EL (cell line): Measurements from ENCODE around the gene EIF6.
A peak's percentile ranks its signal among the peaks of the same experiment; 100 is the strongest.

ENCODE experiments used
- DNase-seq: peaks from one replicate; pipeline ENCODE4 v3.0.0-alpha.2; 2016

EIF6 gene

GRCh38 chr20:35312318-35312717 is 27.7 kb upstream of the EIF6 start:
- peak; percentile 96 for DNase-seq

- DNase-seq, result no peak
Observed at GRCh38 chr20:35311822-35312221, 27.2 kb upstream of the EIF6 start.

GRCh38 chr20:35311409-35311808 is 26.8 kb upstream of the EIF6 start:
- DNase-seq, result peak; percentile 67

GRCh38 chr20:35307666-35308653 is 23.4 kb upstream of the EIF6 start:
- peak; percentile 96 for DNase-seq

GRCh38 chr20:35306931-35307517 is 22.5 kb upstream of the EIF6 start:
- DNase-seq, result peak; percentile 91

GRCh38 chr20:35305682-35306556 is 21.3 kb upstream of the EIF6 start:
- peak; percentile 100 for DNase-seq

GRCh38 chr20:35304956-35305355 is 20.4 kb upstream of the EIF6 start:
- no peak for DNase-seq

GRCh38 chr20:35303735-35304491 is 19.3 kb upstream of the EIF6 start:
- DNase-seq, result peak; percentile 92

GRCh38 chr20:35303382-35303734 is 18.8 kb upstream of the EIF6 start:
- no peak for DNase-seq

- DNase-seq, result peak; percentile 65
Observed at GRCh38 chr20:35302421-35303335, 18.1 kb upstream of the EIF6 start.

GRCh38 chr20:35301426-35301825 is 16.9 kb upstream of the EIF6 start:
- no peak for DNase-seq

GRCh38 chr20:35300469-35301262 is 16.1 kb upstream of the EIF6 start:
- no peak for DNase-seq

- DNase-seq, result no peak
Observed at GRCh38 chr20:35299780-35300179, 15.2 kb upstream of the EIF6 start.

GRCh38 chr20:35298264-35298663 is 13.7 kb upstream of the EIF6 start:
- no peak for DNase-seq

- no peak for DNase-seq
Observed at GRCh38 chr20:35297740-35298139, 13.2 kb upstream of the EIF6 start.

- DNase-seq, result peak; percentile 35
Observed at GRCh38 chr20:35297155-35297554, 12.6 kb upstream of the EIF6 start.

- DNase-seq, result no peak
Observed at GRCh38 chr20:35296101-35296554, 11.6 kb upstream of the EIF6 start.

GRCh38 chr20:35295674-35296073 is 11.1 kb upstream of the EIF6 start:
- no peak for DNase-seq

- DNase-seq, result no peak
Observed at GRCh38 chr20:35295058-35295457, 10.5 kb upstream of the EIF6 start.

- DNase-seq, result no peak
Observed at GRCh38 chr20:35294293-35294685, 9.7 kb upstream of the EIF6 start.
